ENCODE data around the gene SORBS2.

The SORBS2 gene

GRCh38 chr4:185666156-185666555, 145.8 kb downstream of the SORBS2 start:
- DNase-seq: no peak

DNA sequence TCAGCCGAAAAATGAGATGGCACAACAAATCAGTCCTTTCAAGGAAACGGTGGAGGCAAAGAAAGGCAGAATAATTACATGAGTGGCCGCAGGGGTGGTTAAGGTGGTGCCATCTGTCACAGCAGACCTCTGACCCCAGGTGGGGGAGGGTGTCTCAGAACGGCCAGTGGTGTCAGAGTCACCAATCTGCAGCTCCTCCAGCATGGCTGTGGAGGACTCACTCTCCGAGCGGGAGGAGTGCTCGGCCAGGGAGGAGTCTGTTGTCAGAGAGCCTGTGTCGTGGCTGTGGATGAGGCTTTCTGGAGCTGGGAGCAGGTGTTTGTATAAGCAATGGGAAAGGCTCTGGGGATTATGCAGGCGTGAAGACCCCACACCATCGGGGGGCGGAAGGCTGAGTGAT, 146.3 kb downstream of the SORBS2 start:
- no peak for DNase-seq

DNA sequence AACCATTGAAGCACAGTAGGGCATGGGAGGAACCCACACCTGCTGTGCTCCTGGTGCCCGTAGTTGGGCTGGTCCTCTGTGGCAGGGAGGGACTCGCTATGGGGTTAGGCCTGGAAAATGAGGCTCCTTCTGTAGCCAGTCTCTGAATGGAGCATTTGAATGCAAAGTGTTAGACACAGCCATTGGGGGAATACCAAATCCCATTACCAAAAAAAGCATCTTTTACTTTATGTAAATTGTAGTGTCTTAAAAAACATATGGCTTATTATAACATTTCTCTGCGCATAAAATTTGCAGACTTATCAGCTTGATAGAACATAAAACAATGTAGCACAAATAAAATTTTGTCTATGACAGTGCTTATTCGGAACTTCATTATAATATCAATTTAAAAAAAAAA, 147.5 kb downstream of the SORBS2 start:
- DNase-seq: no peak

DNA sequence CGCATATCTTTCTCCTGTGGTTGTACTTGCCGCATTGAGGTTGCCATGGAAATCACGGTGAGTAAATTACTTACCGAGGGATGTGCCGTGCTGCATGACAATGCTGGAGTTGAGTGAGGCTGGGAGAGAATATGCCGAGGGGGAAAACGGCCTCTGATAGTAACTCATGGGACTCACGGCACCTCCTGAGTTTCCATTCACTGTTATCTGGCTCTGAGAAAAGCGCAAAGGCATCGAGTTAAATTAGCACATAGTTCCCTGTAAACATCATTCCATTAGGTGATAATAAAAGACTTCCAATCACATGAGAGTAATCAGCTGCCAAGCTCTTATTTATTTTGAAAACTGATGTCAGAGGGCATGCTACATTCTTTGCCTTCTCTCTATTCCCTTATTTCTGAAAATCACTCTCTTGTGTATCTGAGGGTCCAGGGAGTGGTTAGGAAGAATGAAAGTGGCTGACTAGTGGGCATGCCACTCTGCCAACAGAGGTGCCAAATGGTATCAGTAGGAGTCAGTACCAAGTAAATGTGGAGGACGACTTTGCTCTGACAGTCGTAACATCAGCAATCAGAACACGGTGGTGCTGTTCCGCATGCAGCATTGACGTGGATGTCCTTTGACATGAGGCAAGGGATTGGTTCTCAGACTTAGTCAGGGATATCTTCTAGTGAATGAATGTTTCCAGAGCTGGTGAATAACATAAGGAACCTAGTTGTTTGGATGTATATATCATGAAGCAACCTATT, 149.8 kb downstream of the SORBS2 start:
- DNase-seq: no peak

GRCh38 chr4:185660340-185660739, 151.7 kb downstream of the SORBS2 start:
- DNase-seq: no peak

DNA sequence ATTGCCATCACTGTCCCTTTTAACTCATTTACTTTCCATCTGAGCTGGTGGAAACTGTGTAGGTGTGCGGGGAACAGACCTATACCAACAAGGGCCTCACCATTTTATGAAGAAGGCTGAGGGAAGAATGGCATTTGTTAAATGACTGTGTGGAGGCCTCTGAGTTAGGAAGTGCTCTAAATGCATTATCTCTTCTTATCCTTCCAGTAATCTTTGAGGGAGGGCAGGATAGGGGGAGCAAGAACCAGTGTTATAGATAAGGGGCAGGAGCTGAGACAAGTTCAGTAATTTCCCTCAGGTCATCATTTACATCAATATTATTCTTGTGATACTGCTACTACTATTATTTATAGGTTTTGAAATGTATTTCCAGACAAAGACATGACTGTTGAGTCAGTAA, 154.3 kb downstream of the SORBS2 start:
- DNase-seq: no peak

DNA sequence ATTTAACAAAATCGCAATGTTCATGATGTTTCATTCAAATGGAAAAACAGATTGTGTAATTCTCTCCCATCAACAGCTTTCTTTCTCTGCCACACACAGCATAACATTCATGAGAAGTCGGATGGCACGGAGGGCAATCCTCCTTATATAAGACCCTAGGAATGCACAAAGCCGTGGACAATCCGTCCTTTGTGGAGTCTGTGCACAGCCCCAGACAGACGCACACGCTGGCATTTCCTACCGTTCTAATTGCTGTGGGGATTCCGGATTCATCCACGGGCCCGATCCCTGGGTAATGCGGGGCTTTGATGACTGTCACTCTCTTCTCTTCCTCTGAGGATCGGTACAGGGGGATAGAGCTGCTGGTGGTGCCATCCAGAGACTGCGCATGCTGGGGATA, 154.8 kb downstream of the SORBS2 start:
- no peak for DNase-seq

DNA sequence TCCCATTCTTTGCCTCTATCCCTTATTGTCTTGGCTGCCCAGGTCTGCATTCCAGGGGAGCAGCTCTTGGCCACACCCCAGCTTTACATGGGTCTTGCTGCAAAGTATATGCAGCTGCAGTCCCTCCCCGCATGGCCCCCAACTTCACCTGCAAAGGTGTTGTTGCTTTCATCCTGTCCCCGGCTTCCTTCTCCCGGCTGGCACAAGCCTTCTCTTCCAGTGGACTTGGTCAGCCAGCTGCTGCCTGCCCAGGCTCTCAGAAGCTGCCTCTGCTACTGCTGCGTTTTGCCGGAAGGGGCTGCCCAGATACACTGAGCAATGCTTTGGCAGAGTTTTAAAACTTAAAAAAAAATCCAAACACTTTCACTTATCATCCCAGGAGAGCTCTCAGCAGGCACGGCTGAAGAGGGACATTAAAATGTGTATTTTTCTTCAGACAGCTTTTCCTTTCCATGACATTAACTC, 155.5 kb downstream of the SORBS2 start:
- no peak for DNase-seq

DNA sequence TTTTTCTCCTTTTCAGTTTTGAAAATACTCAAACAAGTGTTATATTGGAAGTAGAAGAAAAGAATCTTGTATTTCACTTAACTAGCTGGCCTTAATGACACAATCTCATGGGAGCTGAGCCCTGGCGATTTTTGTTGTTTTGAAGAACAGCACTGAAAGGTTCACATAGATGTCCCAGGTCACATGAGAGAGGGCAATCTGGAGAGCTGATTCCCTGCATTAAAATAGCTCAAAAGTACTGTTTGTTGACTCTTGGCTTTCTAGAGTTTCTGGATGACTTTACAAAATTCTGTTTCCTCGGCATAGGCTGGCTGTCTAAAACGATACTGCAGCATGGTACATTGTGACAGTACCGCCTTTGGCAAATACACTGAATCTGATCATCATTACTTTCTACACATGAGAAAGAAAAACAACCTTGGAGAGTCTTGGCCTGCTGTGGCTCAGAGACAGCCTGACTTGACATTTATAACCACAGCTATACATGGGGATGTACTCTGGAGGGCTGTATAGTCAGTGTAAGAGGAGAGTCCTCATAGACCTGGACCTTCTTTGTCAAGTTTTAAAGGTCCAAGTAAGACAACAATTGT, 156.9 kb downstream of the SORBS2 start:
- DNase-seq: no peak

DNA sequence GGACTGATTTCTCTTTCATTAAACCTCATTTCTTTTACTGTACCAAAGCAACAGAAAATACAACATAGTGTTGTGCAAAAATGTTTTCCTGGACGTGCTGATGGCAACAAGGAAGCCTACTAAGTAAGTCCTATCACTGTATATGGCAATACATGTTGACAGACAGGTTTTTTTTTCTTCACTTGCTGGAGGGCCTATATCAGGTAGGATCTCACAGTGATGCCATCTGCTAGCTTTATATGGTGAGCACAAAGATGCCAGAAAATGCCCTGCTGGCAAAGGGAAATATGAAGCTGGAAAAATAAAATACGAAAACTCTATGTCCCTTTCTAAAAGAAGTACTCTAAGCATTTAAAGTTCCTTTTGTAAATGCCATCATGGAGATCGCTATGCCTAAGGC, 157.7 kb downstream of the SORBS2 start:
- no peak for DNase-seq

GRCh38 chr4:185651851-185652250, 160.1 kb downstream of the SORBS2 start:
- no peak for DNase-seq

- DNase-seq: no peak
These were observed 160.8 kb downstream of the SORBS2 start for GRCh38 chr4:185651137-185651677.

- no peak for DNase-seq
These were observed 163.4 kb downstream of the SORBS2 start for GRCh38 chr4:185648631-185649030.

DNA sequence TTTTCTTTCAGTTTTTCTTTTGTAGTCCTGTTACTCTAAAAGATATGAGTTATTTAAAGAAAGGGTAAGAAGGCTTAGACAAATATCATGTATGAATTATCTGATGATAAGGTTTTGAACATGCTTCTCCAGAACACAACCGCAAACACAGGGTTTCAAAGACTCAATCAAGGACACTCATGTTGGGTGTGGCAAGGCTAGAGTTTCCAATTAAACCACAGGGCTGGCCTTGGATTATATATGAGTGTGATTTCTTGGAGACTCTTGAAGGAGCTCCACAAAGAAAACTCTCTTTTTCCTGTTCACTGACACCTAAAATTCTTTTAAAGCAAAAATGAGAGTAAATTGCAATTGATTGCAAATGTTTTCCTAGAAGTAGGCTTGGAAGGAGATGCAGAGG, 166.6 kb downstream of the SORBS2 start:
- no peak for DNase-seq

- no peak for DNase-seq
These were observed 167.6 kb downstream of the SORBS2 start for GRCh38 chr4:185644408-185644807.

DNA sequence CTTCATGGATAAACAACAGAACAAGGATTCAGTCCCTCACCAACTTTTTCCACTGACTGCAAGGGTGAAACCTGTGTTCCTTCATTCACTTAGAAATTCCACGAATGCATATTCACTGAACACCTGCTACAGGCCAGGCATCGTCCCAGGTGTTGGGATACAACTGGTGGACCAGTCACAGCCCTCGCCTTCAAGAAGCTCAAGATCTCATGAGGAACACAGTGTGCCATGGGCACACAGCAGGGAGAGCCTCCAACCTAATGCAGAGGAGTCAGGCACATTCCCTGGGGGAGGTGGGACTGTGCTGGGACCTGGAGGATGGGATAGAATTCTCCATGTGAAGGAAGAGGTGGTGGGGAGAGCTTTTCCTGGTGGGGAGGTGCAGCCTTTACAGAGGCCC, 169.1 kb downstream of the SORBS2 start:
- DNase-seq: no peak

DNA sequence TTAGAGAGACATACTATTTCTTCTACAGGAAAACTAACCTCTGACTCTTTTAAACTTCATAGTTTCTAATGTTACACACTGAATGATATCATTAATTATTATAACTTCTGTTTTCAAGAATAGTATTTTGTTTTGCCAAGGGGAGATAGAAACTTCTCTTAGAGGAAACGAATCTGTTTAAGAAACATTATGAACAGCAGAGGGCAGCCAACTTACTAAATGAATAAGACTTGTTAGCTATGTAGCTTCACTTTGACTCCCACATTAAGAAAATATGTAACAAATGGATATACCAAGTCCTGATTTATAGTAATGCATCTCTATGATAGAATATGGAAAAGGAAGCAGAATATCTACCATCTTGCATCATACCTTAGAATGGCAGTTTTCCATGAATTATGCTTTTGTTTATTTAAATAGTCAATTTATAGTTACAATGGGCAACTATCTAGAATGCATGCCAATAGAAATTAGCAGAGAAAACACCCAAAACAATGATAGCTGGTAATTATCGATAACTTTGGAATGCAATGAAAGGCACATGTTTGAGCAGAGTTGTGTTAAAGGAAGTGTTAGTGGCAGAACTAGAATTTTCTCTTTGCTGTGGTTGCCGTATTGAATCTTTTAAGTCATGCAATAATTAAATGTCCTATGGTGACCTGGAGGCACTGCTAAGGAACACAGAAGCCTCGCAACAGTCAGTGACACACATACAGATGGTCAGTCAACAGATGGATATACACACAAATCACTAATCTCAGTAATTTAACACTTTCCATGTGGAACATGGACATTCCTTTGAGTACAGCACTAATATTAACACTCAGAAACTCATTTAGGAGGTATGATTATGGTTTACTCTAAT, 171.0 kb downstream of the SORBS2 start:
- DNase-seq: no peak

DNA sequence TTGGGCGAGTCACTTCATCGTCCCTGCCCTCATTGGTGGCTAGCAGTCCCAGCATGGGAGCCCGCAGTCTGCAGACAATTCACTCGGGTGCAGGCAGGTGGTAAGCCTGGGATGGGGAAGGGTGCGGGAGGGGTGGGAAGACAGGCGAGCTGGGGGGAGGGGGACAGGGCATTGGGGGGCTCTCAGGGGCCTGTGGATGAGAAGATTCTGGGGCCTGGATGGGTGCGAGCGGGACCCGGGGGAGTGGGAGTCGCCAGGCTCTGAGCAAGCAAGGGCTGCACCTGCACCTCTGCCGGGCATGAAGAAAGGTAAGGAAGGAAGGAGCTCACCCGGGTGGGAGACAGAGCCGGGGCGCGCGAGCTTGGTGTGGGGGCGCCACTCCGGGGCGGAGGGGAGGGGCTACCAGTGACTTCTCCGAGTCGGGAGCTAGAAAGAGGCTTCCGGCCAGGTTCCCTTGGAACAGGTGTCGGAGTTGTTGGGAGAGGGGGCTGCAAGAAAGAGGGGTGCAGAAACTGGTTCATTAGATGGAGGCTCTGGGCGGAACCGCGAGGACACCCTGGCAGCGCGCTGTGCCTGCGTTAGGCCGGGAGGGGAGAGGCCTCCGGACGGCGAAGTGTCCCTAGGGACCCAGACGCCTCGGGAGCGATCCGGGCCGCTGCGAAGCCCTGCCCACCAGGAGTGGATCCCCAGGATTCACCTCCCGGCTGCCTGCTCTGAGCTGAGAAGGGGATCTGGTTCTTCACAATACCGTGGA, 173.3 kb downstream of the SORBS2 start:
- no peak for DNase-seq

DNA sequence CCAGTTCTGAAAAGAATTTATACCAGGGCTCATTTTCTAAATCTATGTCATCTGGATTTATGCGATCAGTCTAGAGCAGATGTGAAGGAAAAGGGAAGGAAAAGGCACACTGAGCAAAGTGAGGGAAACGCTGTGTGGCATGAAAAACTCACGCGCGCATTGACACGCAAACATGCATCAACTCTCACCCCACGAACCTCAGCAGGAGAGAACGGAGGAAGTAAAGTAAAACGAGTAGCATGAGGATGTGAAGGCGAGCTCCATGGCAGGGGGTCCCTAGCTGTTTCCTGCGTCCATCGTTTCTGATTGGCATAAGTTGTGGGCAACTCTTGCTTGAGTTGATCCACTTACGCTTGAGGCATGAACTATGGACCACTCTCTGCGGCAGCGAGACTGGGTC, 173.9 kb downstream of the SORBS2 start:
- no peak for DNase-seq

- no peak for DNase-seq
These were observed 174.7 kb downstream of the SORBS2 start for GRCh38 chr4:185637163-185637875.

DNA sequence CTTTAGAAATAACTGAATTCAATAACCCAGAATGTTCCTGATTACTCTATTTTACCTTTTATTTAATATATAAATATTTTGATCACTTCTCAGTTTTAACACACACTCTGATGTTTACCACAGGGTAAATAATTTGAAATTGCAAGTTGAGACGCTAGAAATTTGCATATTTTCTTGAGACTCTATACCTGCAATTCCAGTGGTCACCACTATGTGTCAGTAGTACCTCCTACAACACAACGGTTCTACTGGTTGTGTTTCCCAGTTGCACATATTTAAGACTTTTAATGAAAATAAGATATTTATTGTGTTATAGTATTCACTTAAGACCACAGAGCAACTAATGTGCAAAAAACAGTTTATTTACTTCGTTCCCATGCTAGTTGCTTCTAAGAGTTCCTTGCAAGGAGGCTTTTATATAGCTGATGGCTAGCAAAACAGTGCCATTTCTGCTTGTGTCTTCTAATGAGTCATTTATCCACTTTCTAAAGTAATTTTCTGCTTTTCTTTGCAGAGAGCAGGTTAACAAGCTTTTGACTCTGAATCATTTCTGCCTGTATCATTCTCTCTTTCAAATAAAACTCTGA, 177.8 kb downstream of the SORBS2 start:
- no peak for DNase-seq

DNA sequence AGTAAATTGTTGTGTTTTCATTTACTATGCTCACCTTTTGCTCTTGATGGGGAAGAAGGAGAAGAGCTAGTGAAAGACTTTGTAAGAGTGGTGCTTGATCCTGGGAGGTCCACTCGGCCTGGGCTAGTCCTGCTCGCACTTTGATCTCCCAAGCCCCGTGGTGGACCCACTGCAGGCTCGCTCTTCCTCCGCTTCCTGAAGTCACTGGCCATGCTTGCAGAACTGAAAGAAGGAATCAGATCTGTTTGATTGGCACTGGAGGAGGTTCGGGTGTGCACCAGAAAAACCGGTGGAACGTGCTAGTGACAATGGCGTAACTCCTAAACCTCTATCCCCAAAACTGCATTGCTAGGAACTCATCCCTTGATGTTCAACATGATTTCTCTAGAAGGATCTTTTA, 185.2 kb downstream of the SORBS2 start:
- no peak for DNase-seq

Data from activated naive CD4-positive, alpha-beta T cell treated with Interleukin-2 at 50 U/mL for 16 hours (primary cell).